Measurements from ENCODE around the gene CCDC88B.
A peak's percentile ranks its signal among the peaks of the same experiment; 100 is the strongest.

CCDC88B gene

DNA sequence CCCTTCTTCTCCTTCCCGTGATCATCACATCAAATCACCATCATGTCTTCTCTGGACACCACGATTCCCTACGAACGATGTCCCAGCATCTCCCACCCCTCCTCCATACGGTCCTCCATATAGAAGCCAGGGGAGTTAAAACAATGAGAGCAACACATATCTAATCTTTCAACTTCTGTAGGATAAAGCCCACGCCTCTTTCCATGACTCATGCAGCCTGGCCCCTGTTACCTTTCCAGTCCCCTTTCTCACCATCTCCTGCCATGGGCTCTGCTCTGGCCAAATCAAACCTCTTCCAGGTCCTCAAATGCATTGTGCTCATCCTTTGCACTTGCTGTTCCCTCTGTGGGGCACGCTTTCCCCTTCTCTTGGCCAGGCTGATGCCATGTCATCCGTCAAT is 42.6 kb downstream of the CCDC88B start:
- DNase-seq (ENCODE audit: low read depth): no peak

GRCh38 chr11:64383580-64383979 is 43.6 kb downstream of the CCDC88B start:
- DNase-seq (ENCODE audit: low read depth): no peak

- DNase-seq (ENCODE audit: low read depth): peak; percentile 46
Measured at GRCh38 chr11:64384028-64384737, 44.2 kb downstream of the CCDC88B start.

GRCh38 chr11:64384981-64385944 is 45.3 kb downstream of the CCDC88B start:
- DNase-seq (ENCODE audit: low read depth): no peak

DNA sequence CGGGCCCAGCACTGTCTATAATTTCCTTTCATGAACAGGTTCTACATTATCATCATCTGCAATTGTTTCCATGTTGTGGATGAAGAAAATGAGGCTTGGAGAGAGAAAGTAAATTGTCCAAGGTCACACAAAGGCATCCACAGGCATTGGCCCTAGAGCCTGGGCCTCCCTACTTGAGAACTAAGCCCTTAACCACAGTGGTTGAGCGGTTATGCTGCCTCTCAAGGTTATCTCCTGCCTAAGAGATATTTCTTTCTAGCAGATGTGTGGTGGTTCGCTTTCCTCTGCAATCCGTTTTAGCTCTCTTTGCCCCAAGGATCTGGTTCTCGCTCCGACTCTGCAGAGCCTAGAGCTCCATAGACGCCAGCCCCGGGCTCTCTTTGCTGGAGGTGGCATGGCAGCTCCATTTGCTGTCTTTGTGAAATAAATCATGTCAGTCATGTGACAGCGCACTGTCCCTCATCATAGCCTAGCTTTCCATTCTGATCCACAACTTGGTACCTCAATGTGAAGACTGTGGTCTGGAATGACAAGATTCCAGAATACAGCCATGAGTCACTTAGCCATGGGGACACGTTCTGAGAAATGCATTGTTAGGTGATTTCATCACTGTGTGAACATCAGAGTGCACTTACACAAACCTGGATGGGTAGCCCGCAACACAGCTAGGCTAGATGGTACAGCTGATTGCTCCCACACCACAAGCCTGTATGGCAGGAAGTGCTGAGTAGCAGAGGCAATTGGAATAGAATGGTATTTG is 46.1 kb downstream of the CCDC88B start:
- peak; percentile 88 for DNase-seq (ENCODE audit: low read depth)

DNA sequence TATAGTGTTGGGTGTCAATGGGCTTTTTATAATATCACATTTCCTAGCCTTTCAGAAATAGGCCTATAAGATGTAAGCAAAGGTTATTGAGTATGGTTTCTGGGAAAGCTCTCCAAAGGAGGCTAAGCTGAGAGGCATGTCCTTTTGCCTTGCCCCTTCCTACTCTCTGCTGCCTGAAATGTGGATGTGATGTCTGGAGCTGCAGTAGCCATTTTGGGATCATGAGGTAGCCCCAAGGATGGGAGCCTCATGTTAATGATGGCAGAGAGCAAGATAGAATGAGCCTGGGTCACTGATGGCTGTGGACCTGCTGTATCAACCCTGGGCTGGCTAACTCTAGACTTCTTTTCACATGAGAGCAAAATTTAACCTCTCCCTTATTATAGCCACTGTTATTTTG is 47.9 kb downstream of the CCDC88B start:
- no peak for DNase-seq (ENCODE audit: low read depth)

DNA sequence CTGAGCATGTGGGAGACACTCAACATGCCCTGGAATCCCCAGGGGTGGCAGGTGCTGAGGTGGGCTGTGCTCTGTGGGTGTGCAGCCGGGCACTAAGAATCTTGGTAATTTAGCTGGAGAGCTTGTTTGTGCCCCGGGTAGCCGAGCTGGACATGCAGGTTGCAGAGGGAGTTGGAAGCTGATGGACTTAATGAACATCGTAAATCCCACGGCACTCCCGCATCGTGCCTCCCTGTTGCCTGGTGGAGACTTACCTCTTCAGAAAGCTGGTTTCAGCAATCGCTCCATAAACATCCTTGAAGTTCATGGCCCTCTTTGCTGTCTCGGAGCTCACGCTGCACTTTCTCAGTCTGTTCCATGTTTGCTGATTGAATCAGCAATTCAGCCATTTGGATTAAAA is 48.9 kb downstream of the CCDC88B start:
- no peak for DNase-seq (ENCODE audit: low read depth)

DNA sequence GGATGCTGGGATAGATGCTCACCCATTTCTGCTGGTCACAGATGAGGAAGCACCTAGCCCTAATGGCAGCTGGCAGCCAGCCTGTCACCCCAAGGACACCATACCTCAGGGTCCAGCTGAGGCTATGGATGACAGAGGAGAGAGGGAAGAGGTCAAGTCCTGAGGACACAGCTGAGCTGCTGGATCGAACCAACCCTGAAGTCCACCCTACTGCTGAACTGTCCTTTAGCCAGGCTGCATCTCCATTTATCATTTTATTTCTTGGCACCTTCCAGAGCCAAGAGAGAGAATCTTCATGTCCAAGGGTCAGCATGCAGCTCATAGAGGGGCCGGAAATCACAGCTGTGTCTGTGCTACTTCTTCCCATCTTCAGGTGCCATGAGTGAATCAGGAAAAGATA is 49.8 kb downstream of the CCDC88B start:
- no peak for DNase-seq (ENCODE audit: low read depth)

DNA sequence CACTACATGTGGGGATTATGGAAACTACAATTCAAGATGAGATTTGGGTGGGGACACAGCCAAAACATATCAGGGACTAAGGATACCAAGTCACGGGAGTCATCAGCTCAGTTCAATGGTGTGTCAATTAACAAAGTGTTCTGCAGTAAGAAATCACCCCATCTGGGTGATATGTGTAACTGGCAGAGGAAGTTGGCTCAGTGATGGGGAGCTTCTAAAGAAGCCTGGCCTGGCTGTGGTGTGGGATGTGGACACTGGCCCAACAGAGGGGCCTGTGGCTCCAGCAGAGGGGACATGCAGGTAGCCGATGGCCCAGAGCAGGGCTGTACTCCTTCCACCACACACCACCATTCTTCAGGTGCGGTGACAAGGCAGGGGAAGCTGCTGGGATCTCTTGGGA is 50.6 kb downstream of the CCDC88B start:
- no peak for DNase-seq (ENCODE audit: low read depth)

DNA sequence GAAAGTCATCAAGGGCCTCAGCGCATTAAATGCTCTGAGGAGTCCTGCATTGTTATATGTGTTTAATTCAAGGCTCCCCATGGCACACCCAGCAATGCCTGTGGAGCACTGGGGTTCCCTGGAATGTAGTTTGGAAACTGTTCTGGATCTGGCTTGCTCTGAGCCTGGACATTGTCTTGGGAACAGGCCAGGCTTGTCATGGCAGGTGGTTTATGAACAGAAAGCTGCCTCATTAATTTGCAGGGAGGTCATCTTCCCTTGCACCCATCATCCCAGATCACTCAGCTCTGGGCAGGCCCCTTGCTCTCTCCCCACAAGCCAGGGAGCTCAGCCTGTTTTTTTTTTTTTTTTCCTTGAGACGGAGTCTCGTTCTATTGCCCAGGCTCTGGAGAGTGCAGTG is 51.8 kb downstream of the CCDC88B start:
- DNase-seq (ENCODE audit: low read depth): peak; percentile 62

DNA sequence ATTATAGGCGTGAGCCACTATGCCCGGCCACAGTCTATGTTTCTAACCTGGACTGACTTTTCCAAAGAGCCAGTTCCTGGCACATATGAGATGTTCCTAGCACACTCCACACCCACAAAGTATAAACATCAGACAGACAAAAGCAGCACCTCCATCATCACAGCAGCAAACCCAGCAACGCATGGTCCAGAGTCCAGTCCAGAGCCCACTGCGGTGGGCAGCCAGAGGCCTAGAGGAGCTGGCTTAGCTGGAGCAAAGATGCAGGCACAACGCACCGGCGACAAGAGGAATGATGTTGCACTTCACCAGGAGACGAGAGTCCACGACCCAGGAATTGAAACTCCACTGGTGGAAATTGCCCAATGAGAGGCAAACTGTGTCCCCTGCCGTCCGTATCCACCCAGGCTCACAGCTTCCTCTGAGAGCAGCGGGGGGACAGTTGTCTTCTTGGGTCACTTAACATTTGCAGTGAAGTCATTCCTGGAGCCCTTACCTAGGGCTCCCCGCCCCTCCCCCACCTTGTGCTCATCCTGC is 55.6 kb downstream of the CCDC88B start:
- no peak for DNase-seq (ENCODE audit: low read depth)

DNA sequence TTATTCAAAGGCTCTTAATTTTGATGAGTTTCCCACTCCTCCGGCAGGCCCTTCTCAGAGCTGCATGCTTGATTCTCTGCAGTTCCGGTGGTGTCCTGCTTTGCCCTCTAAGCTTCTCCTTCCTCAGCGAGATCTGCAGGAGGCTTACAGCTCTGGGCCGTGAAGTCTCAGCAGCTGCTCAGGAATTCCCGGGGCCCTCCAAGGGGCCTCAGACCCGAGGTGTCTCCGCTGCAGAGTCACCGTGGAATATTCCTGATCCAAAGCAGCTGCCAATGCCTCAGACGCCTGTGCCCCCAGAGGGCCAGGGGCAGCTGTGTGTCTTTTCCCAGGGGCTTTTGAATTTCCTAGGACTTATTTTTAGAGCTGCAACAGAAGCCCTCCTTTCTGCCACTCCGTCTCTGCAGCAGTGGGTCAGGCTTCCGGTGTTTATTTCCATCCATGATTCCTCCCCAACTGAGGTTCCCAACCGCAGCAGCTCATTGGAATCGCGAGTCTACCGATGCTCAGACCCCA is 56.1 kb downstream of the CCDC88B start:
- DNase-seq (ENCODE audit: low read depth): peak; percentile 21

GRCh38 chr11:64400102-64400501 is 60.1 kb downstream of the CCDC88B start:
- DNase-seq (ENCODE audit: low read depth): no peak

GRCh38 chr11:64400667-64401066 is 60.7 kb downstream of the CCDC88B start:
- DNase-seq (ENCODE audit: low read depth): no peak

DNA sequence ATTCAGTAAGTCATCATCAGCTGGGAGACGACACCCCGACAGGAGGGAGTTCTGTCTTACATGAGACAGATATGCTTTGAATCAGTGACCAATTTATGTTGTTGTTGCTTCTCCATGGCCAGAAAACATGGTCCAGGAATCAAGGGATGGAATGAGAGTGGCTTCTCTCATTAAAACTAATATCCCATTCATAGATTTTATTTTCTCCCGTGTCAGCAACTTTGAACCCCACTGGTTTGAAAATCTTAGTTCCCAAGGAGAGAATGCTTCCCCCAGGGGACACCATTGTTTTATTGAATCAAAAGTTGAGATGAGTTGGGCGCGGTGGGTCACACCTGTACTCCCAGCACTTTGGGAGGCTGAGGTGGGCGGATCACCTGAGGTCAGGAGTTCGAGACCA is 61.8 kb downstream of the CCDC88B start:
- DNase-seq (ENCODE audit: low read depth): no peak

DNA sequence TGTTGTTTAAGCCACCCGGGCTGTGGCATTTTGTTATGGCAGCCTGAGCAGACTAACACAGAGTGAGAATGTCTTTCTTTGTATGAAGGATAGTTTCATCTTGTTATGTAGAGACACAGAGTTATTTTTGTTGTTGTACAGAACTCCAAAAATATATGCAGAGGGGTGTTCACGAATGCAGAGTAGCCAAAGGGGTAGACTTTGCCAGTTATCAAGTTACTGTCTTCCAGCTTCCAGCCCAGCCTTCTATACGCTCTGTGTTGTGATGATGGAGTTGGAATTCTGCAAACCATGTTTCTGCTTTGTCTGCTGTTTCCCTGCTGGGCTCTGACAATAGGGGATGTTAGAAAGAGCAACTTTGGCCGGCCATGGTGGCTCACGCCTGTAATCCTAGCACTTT is 63.1 kb downstream of the CCDC88B start:
- DNase-seq (ENCODE audit: low read depth): no peak

DNA sequence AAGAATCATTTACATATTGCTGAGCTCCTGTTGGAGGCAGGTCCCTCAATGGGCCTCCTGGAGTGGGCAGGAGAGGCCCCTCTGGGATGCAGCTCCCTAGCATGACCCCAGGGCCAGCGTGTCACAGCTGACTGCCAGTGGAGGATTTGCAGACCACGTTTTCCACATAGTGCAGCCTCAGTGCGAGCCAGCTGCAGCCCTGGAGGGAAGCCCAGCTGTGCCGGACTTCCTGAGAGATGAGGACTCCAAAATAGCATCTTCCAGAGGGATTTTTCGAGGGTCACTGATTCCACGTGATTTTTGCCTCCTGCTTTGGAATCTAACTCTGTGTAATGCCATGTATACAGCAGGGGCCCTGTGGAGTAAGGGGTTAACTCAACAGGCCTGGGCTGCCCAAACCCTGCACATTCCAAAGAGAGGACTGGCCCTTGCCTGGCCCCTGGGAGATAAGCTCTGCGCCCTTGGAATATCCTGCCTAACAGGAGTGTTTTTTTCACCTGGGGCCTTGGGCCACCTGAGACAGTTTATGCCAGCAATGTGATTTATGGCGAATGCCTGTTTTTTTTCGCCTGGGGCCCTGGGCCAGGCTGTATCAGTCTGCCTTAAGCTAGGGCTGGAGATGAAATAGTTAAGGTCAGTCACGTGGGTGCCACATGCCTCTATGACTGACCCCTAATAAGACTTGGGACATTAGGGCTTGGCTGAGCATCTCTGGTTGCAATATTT is 66.4 kb downstream of the CCDC88B start:
- DNase-seq (ENCODE audit: low read depth): no peak
